K562 (cell line): Measurements from ENCODE around the gene UBASH3A. TPM values are rescaled to one million over a fixed set of nuclear protein-coding genes. Genes with fewer than 3 reads are reported as not detected.

Experiments
- ATAC-seq: fragments of 200-7000 bp; cut with Tn5 transposase; 3 replicates; pipeline ENCODE4 v1.9.1; 2020; ENCODE audit warnings: moderate library complexity
- BruUV-seq: library from RNA; stranded (reverse); fragments of 400-500 nt; replicated peaks from 2 replicates; lab custom pipeline; 2021; lab: Mats Ljungman, UMichigan
- CTCF ChIA-PET: fragments of 300-600 bp; formaldehyde crosslinking; extraction: SDS; loops from one replicate; lab custom pipeline; 2021; ENCODE audit warnings: low intra/inter-chr PET ratio; lab: Yijun Ruan, JAX
- POLR2A ChIA-PET: fragments of 300-600, 350-650 bp; sonication (Branson Sonifier 250); formaldehyde crosslinking; extraction: SDS; loops from one replicate; lab custom pipeline; 2021; ENCODE audit warnings: antibody characterized with exemption, inconsistent platforms; lab: Yijun Ruan, JAX
- DNase-seq, 4 experiments: peaks; one replicate each; pipeline versions ENCODE4 v3.0.0 to v3.0.0-alpha.2; 2011 to 2018; ENCODE audit warnings: low spot score in 3 of 4, mixed read lengths in 3 of 4; ENCODE audit errors: extremely low read depth in 1 of 4
- FAIRE-seq: peaks from 2 replicates; lab custom pipeline; 2011; peaks lifted over from hg19 to GRCh38; lab: Jason Lieb, UNC
- H2AFZ ChIP-seq: 2 replicates; pipeline ENCODE4 v1.6.0; 2011; ENCODE audit warnings: low read depth, low read length, control low read depth, inconsistent platforms
- H3K27ac ChIP-seq: fragments of 200-600 bp; 3 replicates; pipeline ENCODE4 v1.8.0; 2011; ENCODE audit warnings: low read depth, mild to moderate bottlenecking, control low read depth, inconsistent platforms, low read length, moderate library complexity, mixed read lengths; ENCODE audit errors: extremely low read depth
- H3K27me3 ChIP-seq, 2 experiments: fragments of 300-600 bp in 1 of 2; 2 replicates in 1 of 2; 3 replicates in 1 of 2; pipeline versions ENCODE4 v1.6.0 to v1.8.0; 2011; ENCODE audit warnings: inconsistent platforms in 2 of 2, low read length in 2 of 2, mild to moderate bottlenecking in 1 of 2, mixed read lengths in 1 of 2, moderate library complexity in 1 of 2; ENCODE audit not compliant: control insufficient read depth in 2 of 2, insufficient read depth in 2 of 2
- H3K36me3 ChIP-seq: fragments of 300-600 bp; 3 replicates; pipeline ENCODE4 v1.8.0; 2011; ENCODE audit warnings: mild to moderate bottlenecking, low read length, inconsistent platforms; ENCODE audit not compliant: control insufficient read depth, insufficient read depth
- H3K4me1 ChIP-seq, 2 experiments: fragments of 200-600 bp in 1 of 2; replicated peaks in 1 of 2; 2 replicates in 1 of 2; 3 replicates in 1 of 2; pipeline versions ENCODE4 v1.5.1 to v1.8.0; 2011; ENCODE audit warnings: inconsistent platforms in 2 of 2, low read length in 2 of 2, mild to moderate bottlenecking in 1 of 2, mixed read lengths in 1 of 2, moderate library complexity in 1 of 2; ENCODE audit not compliant: control insufficient read depth in 2 of 2, insufficient read depth in 2 of 2
- H3K4me2 ChIP-seq: 2 replicates; pipeline ENCODE4 v1.6.1; 2011; ENCODE audit warnings: low read length, control low read depth, inconsistent platforms, mixed read lengths; ENCODE audit not compliant: insufficient read depth
- H3K4me3 ChIP-seq: fragments of 200-600 bp; sonication (generic), shearing (Covaris generic); 2 replicates; pipeline ENCODE4 v1.5.1; 2016; ENCODE audit warnings: control low read depth, inconsistent platforms
- H3K79me2 ChIP-seq: fragments of 200-600 bp; 3 replicates; pipeline ENCODE4 v1.8.0; 2011; ENCODE audit warnings: low read length, inconsistent platforms; ENCODE audit not compliant: control insufficient read depth, insufficient read depth
- H3K9ac ChIP-seq, 2 experiments: 2 replicates each; pipeline versions ENCODE4 v1.6.0 to v1.6.1; 2011; ENCODE audit warnings: low read depth in 2 of 2, low read length in 2 of 2, control low read depth in 1 of 2, inconsistent platforms in 1 of 2, mild to moderate bottlenecking in 1 of 2, mixed read lengths in 1 of 2; ENCODE audit not compliant: insufficient read depth in 1 of 2
- H3K9me1 ChIP-seq: one replicate; pipeline ENCODE4 v1.6.0; 2011; ENCODE audit warnings: inconsistent platforms, mild to moderate bottlenecking, low read length, moderate library complexity; ENCODE audit not compliant: control insufficient read depth, insufficient read depth
- H3K9me3 ChIP-seq: replicated peaks from 2 replicates; pipeline ENCODE4 v1.5.1; 2011; ENCODE audit warnings: low read depth, low read length, inconsistent platforms; ENCODE audit not compliant: control insufficient read depth, insufficient read depth
- H4K20me1 ChIP-seq: replicated peaks from 2 replicates; pipeline ENCODE4 v1.6.1; 2011; ENCODE audit warnings: low read length, inconsistent platforms, mixed read lengths; ENCODE audit not compliant: control insufficient read depth, insufficient read depth
- ARID3A ChIP-seq: IDR thresholded peaks from 2 replicates; pipeline ENCODE4 v1.6.1; 2012; ENCODE audit warnings: low read depth, low read length, improper control_type of control experiment, borderline replicate concordance
- CAMTA2 ChIP-seq: fragments of 250-450 bp; sonication (Bioruptor Pico); conservative IDR thresholded peaks from 2 replicates; pipeline ENCODE4 v1.5.1; 2022
- FOXK2 ChIP-seq, 2 experiments: fragments of 450-650 bp; IDR thresholded peaks in 1 of 2; conservative IDR thresholded peaks in 1 of 2; 2 replicates each; pipeline ENCODE4 v1.6.1; 2016; ENCODE audit warnings: low read depth in 2 of 2, mild to moderate bottlenecking in 1 of 2
- HNRNPLL ChIP-seq: fragments of 200-400 bp; formaldehyde crosslinking; IDR thresholded peaks from 2 replicates; pipeline ENCODE4 v1.6.1; 2017; ENCODE audit warnings: low read length, low read depth, mild to moderate bottlenecking; ENCODE audit not compliant: poor library complexity, severe bottlenecking
- OTX1 ChIP-seq: fragments of 450-650 bp; formaldehyde crosslinking; IDR thresholded peaks from 2 replicates; pipeline ENCODE4 v1.4.0; 2022; ENCODE audit warnings: mild to moderate bottlenecking
- PHB ChIP-seq: fragments of 250-450 bp; sonication (Bioruptor Pico); IDR thresholded peaks from 2 replicates; pipeline ENCODE4 v1.5.0; 2021
- RUNX1 ChIP-seq: sonication (generic); IDR thresholded peaks from 2 replicates; pipeline ENCODE4 v1.6.1; 2016; ENCODE audit warnings: antibody characterized with exemption, low read depth
- SFPQ ChIP-seq: fragments of 200-400 bp; formaldehyde crosslinking; IDR thresholded peaks from 2 replicates; pipeline ENCODE4 v1.6.1; 2017; ENCODE audit warnings: mild to moderate bottlenecking, low read depth, low read length, moderate library complexity
- ZNF24 ChIP-seq: fragments of 450-650 bp; IDR thresholded peaks from 2 replicates; pipeline ENCODE4 v1.6.1; 2016
- ZNF3 ChIP-seq: fragments of 250-450 bp; sonication (Bioruptor Pico); IDR thresholded peaks from 2 replicates; pipeline ENCODE4 v1.5.0; 2021; ENCODE audit warnings: mild to moderate bottlenecking, moderate library complexity
- ZNF76 ChIP-seq: fragments of 250-450 bp; sonication (Bioruptor Pico); IDR thresholded peaks from 2 replicates; pipeline ENCODE4 v1.4.0; 2020; ENCODE audit warnings: mild to moderate bottlenecking, moderate library complexity, borderline replicate concordance
- whole genome bisulfite sequencing: fragments of 100-300 bp; shearing (Covaris generic); methylation state at CpG from one replicate; pipeline ENCODE4 v1.1.6; 2016; ENCODE audit warnings: low coverage, mixed read lengths; ENCODE audit not compliant: insufficient coverage; ENCODE audit errors: missing lambda C conversion rate; 5-methylcytosine and 5-hydroxymethylcytosine counted together
- in situ Hi-C: fragments of 300-500 bp; cut with MboI; formaldehyde crosslinking; loops from 4 replicates; pipeline ENCODE4 v1.15.0; 2018; ENCODE audit warnings: inconsistent platforms, mixed read lengths
- intact Hi-C: fragments of 100-400 bp; cut with micrococcal nuclease; formaldehyde crosslinking; loops from 2 replicates; pipeline ENCODE4 v1.14.2; 2022
- polyA plus RNA-seq, 8 experiments: library from polyadenylated mRNA; depleted of rRNA in 4 of 8; stranded (reverse) in 5 of 8; unstranded in 3 of 8; fragments of >200 nt; fragmentation: Nextera tagmentation in 2 of 8; fragmentation: Illumina TruSeq in 1 of 8; extraction: Ambion mirVana in 2 of 8; extraction: Trizol in 1 of 8; gene quantifications; 2 replicates each; pipeline versions ENCODE4 v1.2.1 to v1.2.3, GENCODE V29; 2011 to 2014; ENCODE audit warnings: inconsistent platforms in 1 of 8, missing spikeins in 1 of 8
- total RNA-seq, 7 experiments: library from RNA; depleted of rRNA in 6 of 7; stranded (reverse); fragments of >200 nt in 6 of 7; fragmentation: Illumina TruSeq in 2 of 7; extraction: Trizol in 2 of 7; gene quantifications; 2 replicates each; pipeline versions ENCODE4 v1.2.1 to v1.2.3, GENCODE V29; 2011 to 2021; ENCODE audit warnings: low replicate concordance in 1 of 7
- TF ChIP-seq, protein P1 (sequence below): sonication (generic); formaldehyde crosslinking; IDR thresholded peaks from 2 replicates; pipeline ENCODE4 v1.8.1; 2023; ENCODE audit warnings: mild to moderate bottlenecking, missing genetic modification reagents, moderate library complexity

Gene UBASH3A
- total and polyA plus RNA-seq, 9 of the 15 experiments (the other 6 are each of a cell fraction or from before 2014, with no cell fraction given): 0.23 to 1.8 (median 1.1) TPM

- intact Hi-C loops (no loop called here), in situ Hi-C loops (loop anchor here (10.0 kb wide), 1 partner anchor 128 kb away; the partner anchor contains the start of gene TFF3)
- Histone ChIP-seq H3K27ac (no peak overlapping the region), H3K4me2 (no peak overlapping the region), H3K4me3 (no peak overlapping the region), H4K20me1 (peaks cover 3% of the 10 kb centered on the region; the same call in 1 of the 2 replicates), H3K9ac (no peak overlapping the region), H3K36me3 (no peaks in the 10 kb centered on the region), H2AFZ (no peak overlapping the region), H3K4me1 (peaks cover 0 to 5% of the 10 kb centered on the region in 2 experiments; a peak in 1 of 5 replicates), H3K27me3 (peaks cover 3 to 36% of the 10 kb centered on the region in 2 experiments; a peak in 3 of 5 replicates), H3K9me3 (no peaks in the 10 kb centered on the region), H3K79me2 (no peaks in the 10 kb centered on the region), H3K9me1 (no peaks in the 10 kb centered on the region)
- WGBS: 11% methylated on average over 15 of the region's 15 CpGs
- no peak for ATAC-seq
- no TSS peak for BruUV-seq
- DNase-seq: no peak
- TF ChIP-seq ARID3A (no peak), ZNF76 (CRISPR knock-in tag) (no peak), CAMTA2 (CRISPR knock-in tag) (no peak), ZNF3 (no peak), PHB (CRISPR knock-in tag) (no peak), SFPQ (no peak), OTX1 (no peak), HNRNPLL (no peak), FOXK2 (conservative IDR thresholded peaks at IDR 0.05 in 1 of 2, IDR thresholded peaks at IDR 0.05 in 1 of 2; ENCODE audit: low read depth in 2 of 2) (no peak), RUNX1 (no peak), ZNF24 (no peak)
- TF ChIP-seq, protein P1, sequence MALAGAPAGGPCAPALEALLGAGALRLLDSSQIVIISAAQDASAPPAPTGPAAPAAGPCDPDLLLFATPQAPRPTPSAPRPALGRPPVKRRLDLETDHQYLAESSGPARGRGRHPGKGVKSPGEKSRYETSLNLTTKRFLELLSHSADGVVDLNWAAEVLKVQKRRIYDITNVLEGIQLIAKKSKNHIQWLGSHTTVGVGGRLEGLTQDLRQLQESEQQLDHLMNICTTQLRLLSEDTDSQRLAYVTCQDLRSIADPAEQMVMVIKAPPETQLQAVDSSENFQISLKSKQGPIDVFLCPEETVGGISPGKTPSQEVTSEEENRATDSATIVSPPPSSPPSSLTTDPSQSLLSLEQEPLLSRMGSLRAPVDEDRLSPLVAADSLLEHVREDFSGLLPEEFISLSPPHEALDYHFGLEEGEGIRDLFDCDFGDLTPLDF (CRISPR knock-in tag): no peak
- CTCF ChIA-PET: no interaction called here
- POLR2A ChIA-PET: no interaction called here
- FAIRE-seq: no peak
Measured at GRCh38 chr21:42443181-42443785, 39.6 kb downstream of the UBASH3A start.
